GM12872 (cell line): Measurements from ENCODE around the gene YJU2.

Experiments
- TF ChIP-seq, protein P1 (sequence below): IDR thresholded peaks from 3 replicates; pipeline ENCODE4 v1.5.1; 2011; ENCODE audit warnings: low read depth, mild to moderate bottlenecking, low read length, moderate library complexity; ENCODE audit not compliant: insufficient read depth

YJU2 gene

DNA sequence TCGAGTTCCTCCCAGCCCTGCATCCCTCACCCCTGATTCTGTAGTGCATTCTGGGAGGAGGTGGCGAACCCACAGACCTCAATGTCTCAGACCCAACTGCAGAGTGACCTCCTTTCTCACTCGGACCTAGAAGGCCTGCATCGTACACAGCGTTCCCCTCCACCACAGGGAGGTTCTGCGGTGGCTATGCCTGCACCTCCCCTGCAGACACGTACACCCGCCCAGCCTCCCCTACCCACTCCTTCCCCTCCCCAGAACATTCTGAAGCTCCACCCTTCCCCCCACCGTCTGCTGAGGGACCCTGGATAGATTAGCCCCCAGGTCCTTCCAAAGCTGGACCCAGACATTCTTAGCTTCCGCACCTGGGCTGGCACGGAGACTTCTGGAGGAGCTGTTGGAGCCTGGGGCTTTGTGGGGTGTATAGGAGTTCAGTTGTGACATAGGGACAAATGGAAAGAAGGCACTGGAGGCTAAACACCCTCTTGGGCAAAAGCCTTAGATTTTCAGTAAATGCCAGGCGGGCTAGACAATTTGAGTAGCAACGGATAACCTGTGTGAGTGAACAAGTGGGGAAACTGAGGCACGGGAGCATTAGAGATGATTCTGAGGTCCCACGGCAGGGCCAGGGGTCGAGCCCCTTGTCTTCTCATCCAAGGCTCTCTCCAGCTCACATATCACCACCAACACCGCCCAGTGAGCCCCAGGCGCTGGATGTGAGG is 57.1 kb downstream of the YJU2 start:
- TF ChIP-seq, protein P1, sequence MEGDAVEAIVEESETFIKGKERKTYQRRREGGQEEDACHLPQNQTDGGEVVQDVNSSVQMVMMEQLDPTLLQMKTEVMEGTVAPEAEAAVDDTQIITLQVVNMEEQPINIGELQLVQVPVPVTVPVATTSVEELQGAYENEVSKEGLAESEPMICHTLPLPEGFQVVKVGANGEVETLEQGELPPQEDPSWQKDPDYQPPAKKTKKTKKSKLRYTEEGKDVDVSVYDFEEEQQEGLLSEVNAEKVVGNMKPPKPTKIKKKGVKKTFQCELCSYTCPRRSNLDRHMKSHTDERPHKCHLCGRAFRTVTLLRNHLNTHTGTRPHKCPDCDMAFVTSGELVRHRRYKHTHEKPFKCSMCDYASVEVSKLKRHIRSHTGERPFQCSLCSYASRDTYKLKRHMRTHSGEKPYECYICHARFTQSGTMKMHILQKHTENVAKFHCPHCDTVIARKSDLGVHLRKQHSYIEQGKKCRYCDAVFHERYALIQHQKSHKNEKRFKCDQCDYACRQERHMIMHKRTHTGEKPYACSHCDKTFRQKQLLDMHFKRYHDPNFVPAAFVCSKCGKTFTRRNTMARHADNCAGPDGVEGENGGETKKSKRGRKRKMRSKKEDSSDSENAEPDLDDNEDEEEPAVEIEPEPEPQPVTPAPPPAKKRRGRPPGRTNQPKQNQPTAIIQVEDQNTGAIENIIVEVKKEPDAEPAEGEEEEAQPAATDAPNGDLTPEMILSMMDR: no peak

DNA sequence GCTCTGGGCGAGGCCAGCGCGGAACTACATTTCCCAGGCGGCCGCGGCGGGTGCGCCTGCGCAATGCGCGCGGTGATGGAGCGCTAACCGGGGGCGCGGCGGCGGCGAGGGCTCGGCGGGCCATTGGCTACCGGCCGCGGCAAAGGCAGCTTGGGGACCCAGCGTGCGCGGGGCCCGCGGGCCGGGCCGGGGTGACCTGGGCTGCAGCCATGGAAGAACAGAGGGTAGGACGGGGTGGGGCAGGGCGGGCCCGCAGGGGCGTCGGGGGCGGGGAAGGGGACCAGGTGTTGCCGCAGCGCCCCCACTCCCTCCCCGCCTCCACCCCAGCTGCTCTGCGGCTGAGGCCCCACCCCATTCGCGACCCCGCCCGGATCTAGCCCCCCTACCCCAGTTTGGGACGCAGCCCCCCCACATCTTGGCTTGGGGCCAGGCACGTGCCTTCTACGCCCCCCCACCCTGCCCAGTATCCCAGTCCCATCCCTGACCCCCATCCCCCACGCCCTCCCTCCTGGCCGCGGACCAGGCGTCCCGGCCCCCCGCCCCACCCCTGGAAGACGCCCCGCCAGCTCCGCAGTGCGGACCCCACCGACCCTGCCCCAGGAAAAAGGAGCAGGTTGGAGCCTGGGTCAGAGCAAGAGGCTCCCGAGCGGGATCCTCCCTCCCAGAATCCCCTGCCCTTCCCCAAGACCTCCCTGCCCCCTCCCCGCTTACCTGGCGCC is 57.8 kb downstream of the YJU2 start, which contains the start of gene FSD1:
FSD1 (plus strand) TSS at position 61 of the 719 bp plus-strand sequence; CDS start at position 210, 149 bp downstream.
- TF ChIP-seq, protein P1: no peak

DNA sequence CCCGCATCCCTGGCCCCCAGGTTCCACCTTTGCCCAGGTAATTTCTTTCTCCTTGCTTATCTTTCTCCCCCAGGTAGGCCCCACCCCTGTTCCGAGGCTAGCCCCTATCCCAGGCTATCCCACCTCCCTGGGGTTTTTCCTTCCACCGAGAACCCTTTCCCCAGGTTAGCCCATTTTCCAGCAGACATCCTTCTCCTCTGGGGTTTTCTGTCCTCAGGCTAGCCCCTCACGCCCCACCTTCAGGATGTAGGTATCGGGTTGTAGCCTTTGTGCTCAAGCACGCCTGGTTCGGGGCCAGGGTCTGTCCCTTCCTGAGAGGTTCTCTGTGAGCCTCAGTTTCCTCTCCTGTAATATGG is 58.4 kb downstream of the YJU2 start:
- TF ChIP-seq, protein P1: no peak

DNA sequence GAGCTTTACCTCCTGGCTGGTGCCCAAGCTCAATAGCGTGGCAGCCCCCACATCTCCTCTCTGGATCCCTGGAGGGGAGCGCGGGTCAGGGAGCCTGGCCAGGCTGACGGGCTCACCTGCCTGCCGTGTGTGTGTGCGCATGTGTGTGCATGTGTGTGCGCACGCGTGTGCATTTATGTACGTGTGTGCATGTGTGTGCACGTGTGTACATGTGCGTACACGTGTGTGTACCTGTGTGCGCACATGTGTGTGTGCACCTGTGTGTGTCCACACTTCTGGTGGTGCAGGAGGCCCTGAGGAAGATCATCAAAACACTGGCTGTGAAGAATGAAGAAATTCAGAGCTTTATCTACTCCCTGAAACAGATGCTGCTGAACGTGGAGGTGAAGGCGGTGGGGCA is 58.8 kb downstream of the YJU2 start:
- TF ChIP-seq, protein P1: no peak

DNA sequence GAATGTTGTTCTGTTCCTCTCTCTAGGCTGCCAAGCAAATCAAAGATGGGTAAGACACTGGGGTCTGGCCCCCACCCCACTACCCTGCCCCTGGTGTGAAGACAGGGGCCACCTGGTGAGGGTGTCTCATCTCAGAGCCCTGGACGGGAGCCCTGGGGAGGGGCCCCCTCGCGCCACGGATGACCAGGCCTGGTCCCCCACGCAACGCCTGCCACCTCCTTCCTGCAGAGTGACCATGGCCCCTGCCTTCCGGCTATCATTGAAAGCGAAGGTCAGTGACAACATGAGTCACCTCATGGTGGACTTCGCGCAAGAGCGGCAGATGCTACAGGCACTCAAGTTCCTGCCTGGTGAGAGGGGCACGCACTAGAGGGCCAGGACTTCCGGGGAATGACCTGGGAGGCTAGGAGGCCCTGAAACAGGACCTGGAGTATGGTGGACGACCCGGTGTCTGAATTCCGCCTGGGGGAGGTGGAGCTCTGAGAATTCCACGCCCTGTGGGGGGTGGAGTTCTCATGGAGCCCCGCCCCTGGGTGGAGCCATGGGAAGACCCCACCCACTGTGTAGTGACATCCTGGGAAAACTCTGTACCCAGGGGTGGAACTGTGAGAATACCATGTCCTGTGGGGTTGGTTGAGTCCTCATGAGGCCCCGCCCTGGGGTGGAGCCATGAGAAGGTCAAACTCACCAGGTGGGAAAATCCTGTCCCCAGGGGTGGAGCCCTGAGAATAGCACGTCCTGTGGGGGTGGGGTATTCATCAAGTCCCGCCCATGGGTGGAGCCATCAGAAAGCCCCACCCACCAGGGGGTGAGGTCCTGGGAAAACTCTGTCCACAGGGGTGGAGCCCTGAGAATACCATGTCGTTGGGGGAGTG is 63.6 kb downstream of the YJU2 start:
- TF ChIP-seq, protein P1: no peak

DNA sequence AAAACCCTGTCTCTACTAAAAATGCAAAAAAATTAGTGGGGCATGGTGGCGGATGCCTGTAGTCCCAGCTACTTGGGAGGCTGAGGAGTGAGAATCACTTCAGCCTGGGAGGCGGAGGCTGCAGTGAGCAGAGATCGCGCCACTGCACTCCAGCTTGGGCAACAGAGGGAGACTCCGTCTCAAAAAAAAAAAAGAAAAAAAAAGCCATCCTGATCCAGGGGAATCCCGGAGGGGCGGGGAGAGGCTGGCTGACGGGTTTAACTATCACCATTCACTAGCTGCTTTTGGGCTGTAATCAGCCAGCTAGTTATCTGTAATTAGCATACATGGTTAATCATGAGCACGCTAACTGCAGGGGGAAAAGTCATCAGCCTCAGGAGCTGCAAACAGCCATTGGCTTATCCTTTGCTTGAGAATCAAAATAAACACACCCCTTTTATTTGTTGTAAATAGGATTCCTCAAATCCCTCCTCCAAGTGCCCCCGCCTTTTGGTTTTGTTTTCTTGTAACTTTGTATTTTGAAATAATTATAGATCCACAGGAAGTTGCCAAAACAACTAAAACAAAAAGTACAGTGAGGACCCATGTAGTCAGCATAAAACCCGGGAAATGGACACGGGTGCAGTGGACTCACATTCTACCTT is 67.1 kb downstream of the YJU2 start:
- TF ChIP-seq, protein P1: no peak
